Measurements from ENCODE around the gene PLCH2.

GRCh38 chr1:2508180-2508579 is 32.1 kb downstream of the PLCH2 start:
- no peak for TF ChIP-seq CTCF (IDR thresholded peaks at IDR 0.05)
- no peak for TF ChIP-seq POLR2A (IDR thresholded peaks at IDR 0.05)

All from body of pancreas (tissue), 4 donors.